GM12878 (cell line): Measurements from ENCODE around the gene CATSPER3. TPM values are rescaled to one million over a fixed set of nuclear protein-coding genes. Genes with fewer than 3 reads are reported as not detected.

Experiments
- ATAC-seq: fragments of 200-7000 bp; cut with Tn5 transposase; 3 replicates; pipeline ENCODE4 v1.9.1; 2020; ENCODE audit warnings: mild to moderate bottlenecking, moderate library complexity
- BruUV-seq: library from RNA; stranded (reverse); fragments of 400-500 nt; replicated peaks from 2 replicates; lab custom pipeline; 2021; lab: Mats Ljungman, UMichigan
- CTCF ChIA-PET: fragments of 300-600 bp; sonication (Branson Sonifier 250); formaldehyde crosslinking; extraction: SDS; loops from one replicate; lab custom pipeline; 2021; ENCODE audit warnings: inconsistent platforms; lab: Yijun Ruan, JAX
- POLR2A ChIA-PET: fragments of 350-600 bp; formaldehyde crosslinking; extraction: SDS; loops from one replicate; lab custom pipeline; 2021; ENCODE audit warnings: inconsistent platforms; lab: Charles Lee
- RAD21 ChIA-PET: fragments of 300-600 bp; sonication (Branson Sonifier 250); formaldehyde crosslinking; loops from one replicate; lab custom pipeline; 2023; ENCODE audit warnings: antibody characterized with exemption; ENCODE audit not compliant: unreplicated experiment; lab: Charles Lee
- SMC1A ChIA-PET: fragments of 300-600 bp; sonication (Branson Sonifier 250); formaldehyde crosslinking; loops from one replicate; lab custom pipeline; 2023; ENCODE audit not compliant: unreplicated experiment, uncharacterized antibody; lab: Charles Lee
- DNase-seq: peaks from one replicate; pipeline ENCODE4 v3.0.0-alpha.2; 2011; ENCODE audit warnings: low read depth, low spot score
- FAIRE-seq: peaks from 3 replicates; lab custom pipeline; 2011; peaks lifted over from hg19 to GRCh38; lab: Jason Lieb, UNC
- H2AFZ ChIP-seq: 2 replicates; pipeline ENCODE4 v1.6.0; 2011; ENCODE audit warnings: low read depth, low read length, control low read depth; ENCODE audit not compliant: control insufficient read depth
- H3K27ac ChIP-seq: 2 replicates; pipeline ENCODE4 v1.5.1; 2011; ENCODE audit warnings: control low read depth; ENCODE audit not compliant: control insufficient read depth, insufficient read depth
- H3K27me3 ChIP-seq, 2 experiments: replicated peaks in 1 of 2; 2 replicates each; pipeline versions ENCODE4 v1.6.0 to v1.6.1; 2011; ENCODE audit warnings: low read length in 1 of 2; ENCODE audit not compliant: control insufficient read depth in 2 of 2, insufficient read depth in 2 of 2
- H3K36me3 ChIP-seq, 2 experiments: 2 replicates each; pipeline ENCODE4 v1.5.1; 2011; ENCODE audit warnings: low read length in 1 of 2; ENCODE audit not compliant: control insufficient read depth in 2 of 2, insufficient read depth in 2 of 2
- H3K4me1 ChIP-seq: 2 replicates; pipeline ENCODE4 v1.6.1; 2011; ENCODE audit warnings: mild to moderate bottlenecking, low read length, moderate library complexity, mixed read lengths; ENCODE audit not compliant: control insufficient read depth, insufficient read depth
- H3K4me2 ChIP-seq: 2 replicates; pipeline ENCODE4 v1.6.0; 2011; ENCODE audit warnings: control low read depth; ENCODE audit not compliant: control insufficient read depth, insufficient read depth
- H3K4me3 ChIP-seq: fragments of 200-600 bp; sonication (generic); 2 replicates; pipeline ENCODE4 v1.5.1; 2016
- H3K79me2 ChIP-seq: 2 replicates; pipeline ENCODE4 v1.6.0; 2011; ENCODE audit warnings: low read length; ENCODE audit not compliant: control insufficient read depth, insufficient read depth
- H3K9ac ChIP-seq: 2 replicates; pipeline ENCODE4 v1.8.0; 2011; ENCODE audit warnings: low read length, control low read depth, mixed read lengths; ENCODE audit not compliant: control insufficient read depth, insufficient read depth
- H3K9me3 ChIP-seq: replicated peaks from 3 replicates; pipeline ENCODE4 v1.5.1; 2011; ENCODE audit warnings: mild to moderate bottlenecking, low read length; ENCODE audit not compliant: control insufficient read depth, insufficient read depth
- H4K20me1 ChIP-seq: 2 replicates; pipeline ENCODE4 v1.6.0; 2011; ENCODE audit not compliant: control insufficient read depth, insufficient read depth
- EGR1 ChIP-seq, 2 experiments: IDR thresholded peaks; 1 replicate in 1 of 2; 2 replicates in 1 of 2; pipeline ENCODE4 v1.6.1; 2011 to 2012; ENCODE audit warnings: low read depth in 2 of 2, low read length in 2 of 2, borderline replicate concordance in 1 of 2, mild to moderate bottlenecking in 1 of 2, moderate library complexity in 1 of 2
- FOXM1 ChIP-seq: IDR thresholded peaks from 2 replicates; pipeline ENCODE4 v1.6.1; 2012; ENCODE audit warnings: low read depth, mild to moderate bottlenecking, inconsistent platforms, low read length, moderate library complexity
- MEF2A ChIP-seq: IDR thresholded peaks from 2 replicates; pipeline ENCODE4 v1.6.1; 2011; ENCODE audit warnings: low read depth, mild to moderate bottlenecking, low read length, moderate library complexity; ENCODE audit not compliant: insufficient read depth
- NR2C1 ChIP-seq: fragments of 450-650 bp; IDR thresholded peaks from 2 replicates; pipeline ENCODE4 v1.6.1; 2017; ENCODE audit warnings: antibody characterized with exemption, mild to moderate bottlenecking, moderate library complexity
- NR2C2 ChIP-seq: IDR thresholded peaks from 2 replicates; pipeline ENCODE4 v1.6.1; 2011; ENCODE audit warnings: borderline replicate concordance, low read depth; ENCODE audit not compliant: control insufficient read depth, insufficient read length
- SREBF2 ChIP-seq: IDR thresholded peaks from 2 replicates; pipeline ENCODE4 v1.6.1; 2012; ENCODE audit warnings: mild to moderate bottlenecking, low read length
- STAT1 ChIP-seq: fragments of 450-650 bp; conservative IDR thresholded peaks from 2 replicates; pipeline ENCODE4 v1.6.1; 2014; ENCODE audit warnings: antibody characterized with exemption, mild to moderate bottlenecking
- SUPT20H ChIP-seq: IDR thresholded peaks from 2 replicates; pipeline ENCODE4 v1.6.1; 2011; ENCODE audit warnings: low read depth, mild to moderate bottlenecking, low read length, moderate library complexity, borderline replicate concordance; ENCODE audit not compliant: control insufficient read depth
- ZBED1 ChIP-seq: IDR thresholded peaks from 2 replicates; pipeline ENCODE4 v1.6.1; 2016; ENCODE audit warnings: borderline replicate concordance
- WGBS: methylation state at CpG from one replicate; pipeline ENCODE4 v1.1.6; 2016; ENCODE audit warnings: low lambda C conversion rate; ENCODE audit not compliant: insufficient replicate concordance, insufficient coverage; ENCODE audit errors: missing lambda C conversion rate; 5-methylcytosine and 5-hydroxymethylcytosine counted together
- in situ Hi-C: fragments of 300-500 bp; cut with MboI; formaldehyde crosslinking; loops from 9 replicates; pipeline ENCODE4 v1.14.3; 2018; ENCODE audit warnings: mixed read lengths
- intact Hi-C: fragments of 100-400 bp; cut with micrococcal nuclease; formaldehyde crosslinking; loops from one replicate; pipeline ENCODE4 v1.14.2; 2022; ENCODE audit not compliant: unreplicated experiment
- polyA plus RNA-seq, 11 experiments: library from polyadenylated mRNA; depleted of rRNA in 4 of 11; unstranded in 6 of 11; stranded (reverse) in 5 of 11; fragments of >200 nt; fragmentation: Nextera tagmentation in 4 of 11; fragmentation: Illumina TruSeq in 1 of 11; extraction: Ambion mirVana in 4 of 11; extraction: Trizol in 1 of 11; gene quantifications; 1 replicate in 1 of 11; 2 replicates in 10 of 11; pipeline versions ENCODE4 v1.2.1 to v1.2.3, GENCODE V29; 2011 to 2016; ENCODE audit warnings: inconsistent platforms in 2 of 11, missing spikeins in 2 of 11, low read depth in 1 of 11
- total RNA-seq, 4 experiments: library from RNA; depleted of rRNA in 3 of 4; stranded (reverse); fragments of >200 nt in 3 of 4; fragmentation: Illumina TruSeq in 1 of 4; extraction: Trizol in 1 of 4; gene quantifications; 2 replicates each; pipeline versions ENCODE4 v1.2.1 to v1.2.3, GENCODE V29; 2013 to 2021

Gene CATSPER3
- total and polyA plus RNA-seq, 10 of the 15 experiments (the other 5 are each of a cell fraction or from before 2014, with no cell fraction given), result 0.06 to 0.38 (median 0.13) TPM; not detected in 4

DNA sequence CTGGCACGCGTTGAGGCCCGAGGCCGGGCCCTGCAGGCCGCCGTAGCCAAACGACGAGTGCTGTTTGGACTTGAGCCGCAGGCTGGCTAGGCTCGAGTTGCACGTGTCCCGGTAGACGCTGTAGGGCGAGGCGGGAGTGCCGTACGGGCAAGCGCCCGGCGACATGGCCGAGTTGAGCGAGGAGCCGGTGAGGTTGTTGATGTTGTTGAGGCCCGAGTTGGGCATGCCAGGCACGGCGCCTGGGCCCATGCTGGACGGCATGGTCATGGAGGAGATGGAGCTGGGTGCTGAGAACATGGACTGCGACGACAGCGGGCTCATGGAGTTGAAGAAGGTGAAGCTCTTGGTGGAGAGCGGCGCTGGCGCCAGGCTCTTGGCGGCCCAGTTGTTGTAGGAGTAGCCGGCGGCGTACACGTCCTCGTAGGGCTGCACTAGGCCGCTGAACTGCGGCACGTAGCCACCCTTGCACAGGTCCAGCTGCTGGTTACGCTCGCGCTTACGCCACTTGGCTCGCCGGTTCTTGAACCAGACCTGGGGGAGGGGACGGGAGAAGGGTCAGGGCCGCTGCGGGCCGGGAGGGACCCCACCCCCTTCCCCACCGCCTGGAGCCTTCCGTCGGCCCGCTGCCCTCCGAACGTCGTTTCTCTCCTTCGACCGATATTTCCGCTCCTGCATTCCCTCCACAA, 61.2 kb downstream of the CATSPER3 start:
- Histone ChIP-seq H3K27ac (no peak overlapping the region), H3K4me3 (no peak overlapping the region), H4K20me1 (no peaks in the 10 kb centered on the region), H3K79me2 (no peaks in the 10 kb centered on the region), H2AFZ (no peak overlapping the region), H3K4me2 (no peak overlapping the region), H3K36me3 (no peaks in the 10 kb centered on the region)
- ATAC-seq, result no peak
- 64% methylated on average over 53 of the region's 62 CpGs for WGBS
- ChIA-PET POLR2A (no interaction called here), CTCF (no interaction called here), RAD21 (no interaction called here)
- TF ChIP-seq NR2C1 (no peak), NR2C2 (no peak), FOXM1 (no peak), MEF2A (no peak), SREBF2 (no peak), STAT1 (no peak), EGR1 (IDR thresholded peaks at IDR 0.05; ENCODE audit: borderline replicate concordance in 1 of 2, low read depth in 2 of 2, low read length in 2 of 2) (no peak), ZBED1 (no peak), SUPT20H (no peak)
- TF ChIP-seq, all 136 proteins: peak for 0
- H3K4me1 ChIP-seq, result no peaks in the 10 kb centered on the region
- intact Hi-C loops, result no loop called here
- no peak for FAIRE-seq
- no TSS peak for BruUV-seq
- H3K9ac ChIP-seq, result no peak overlapping the region
- in situ Hi-C loops, result no loop called here
- SMC1A ChIA-PET, result no interaction called here
- no peak for DNase-seq
- peaks cover 6% of the 10 kb centered on the region; the same call in 2 of the 3 replicates for H3K9me3 ChIP-seq
- peaks cover 20 to 25% of the 10 kb centered on the region in 2 experiments for H3K27me3 ChIP-seq
